PC-3 (cell line): ENCODE measurements around the gene CCDC169. TPM values are rescaled to one million over a fixed set of nuclear protein-coding genes. Genes with fewer than 3 reads are reported as not detected.

Experiments
- ATAC-seq: fragments of 200-7000 bp; cut with Tn5 transposase; 2 replicates; pipeline ENCODE4 v1.9.1; 2020; ENCODE audit warnings: mild to moderate bottlenecking, moderate library complexity
- BruUV-seq: library from RNA; stranded (reverse); fragments of 400-500 nt; replicated peaks from 2 replicates; lab custom pipeline; 2021; lab: Mats Ljungman, UMichigan
- CTCF ChIA-PET: fragments of 300-600 bp; sonication (Branson Sonifier 250); formaldehyde crosslinking; loops from one replicate; lab custom pipeline; 2022; ENCODE audit warnings: antibody characterized with exemption; lab: Charles Lee
- POLR2A ChIA-PET: fragments of 300-600 bp; sonication (Branson Sonifier 250); formaldehyde crosslinking; loops from one replicate; lab custom pipeline; 2022; ENCODE audit warnings: antibody characterized with exemption; ENCODE audit not compliant: unreplicated experiment; lab: Charles Lee
- DNase-seq: peaks from one replicate; pipeline ENCODE4 v3.0.0-alpha.2; 2015
- H2AFZ ChIP-seq: fragments of 300-600 bp; sonication (generic); 2 replicates; pipeline ENCODE4 v1.6.0; 2016; ENCODE audit warnings: antibody characterized with exemption, low read length
- H3F3A ChIP-seq: fragments of 300-600 bp; sonication (generic); one replicate; pipeline ENCODE4 v1.6.0; 2017; ENCODE audit warnings: antibody characterized with exemption, low read length, control low read depth, mild to moderate bottlenecking; ENCODE audit not compliant: unreplicated experiment
- H3K27ac ChIP-seq: fragments of 300-600 bp; sonication (generic); 2 replicates; pipeline ENCODE4 v1.5.1; 2016; ENCODE audit warnings: mild to moderate bottlenecking, low read length
- H3K27me3 ChIP-seq: fragments of 300-600 bp; sonication (generic); 2 replicates; pipeline ENCODE4 v1.6.1; 2016; ENCODE audit warnings: low read length, mixed read lengths
- H3K36me3 ChIP-seq: fragments of 300-600 bp; sonication (generic); 2 replicates; pipeline ENCODE4 v1.6.1; 2016; ENCODE audit warnings: low read depth, mixed run types, low read length, mixed read lengths
- H3K4me1 ChIP-seq: fragments of 300-600 bp; sonication (generic); 2 replicates; pipeline ENCODE4 v1.5.1; 2016; ENCODE audit warnings: low read length; ENCODE audit not compliant: insufficient read depth
- H3K4me2 ChIP-seq: fragments of 300-600 bp; sonication (generic); 2 replicates; pipeline ENCODE4 v1.6.0; 2016; ENCODE audit warnings: low read length
- H3K4me3 ChIP-seq: fragments of 300-600 bp; sonication (generic); 2 replicates; pipeline ENCODE4 v1.5.1; 2016; ENCODE audit warnings: mild to moderate bottlenecking, low read length, mixed read lengths
- H3K79me2 ChIP-seq: fragments of 300-600 bp; sonication (generic); 2 replicates; pipeline ENCODE4 v1.6.1; 2017; ENCODE audit warnings: low read length, mixed read lengths
- H3K9ac ChIP-seq: fragments of 300-600 bp; sonication (generic); 2 replicates; pipeline ENCODE4 v1.6.0; 2016; ENCODE audit warnings: mild to moderate bottlenecking, low read length
- H3K9me2 ChIP-seq: fragments of 300-600 bp; sonication (generic); replicated peaks from 2 replicates; pipeline ENCODE4 v1.6.1; 2016; ENCODE audit warnings: mixed run types, low read length, mixed read lengths
- H3K9me3 ChIP-seq: fragments of 300-600 bp; sonication (generic); 2 replicates; pipeline ENCODE4 v1.6.1; 2016; ENCODE audit warnings: low read length, mixed read lengths
- H4K20me1 ChIP-seq: fragments of 300-600 bp; sonication (generic); 2 replicates; pipeline ENCODE4 v1.6.1; 2016; ENCODE audit warnings: low read length, mixed read lengths
- CTCF ChIP-seq: fragments of 300-600 bp; sonication (generic); conservative IDR thresholded peaks from 2 replicates; pipeline ENCODE4 v1.5.1; 2017; ENCODE audit warnings: antibody characterized with exemption, low read depth, mild to moderate bottlenecking, low read length
- EZH2 ChIP-seq: fragments of 300-600 bp; sonication (generic); IDR thresholded peaks from one replicate; pipeline ENCODE4 v1.6.1; 2017; ENCODE audit warnings: antibody characterized with exemption, mild to moderate bottlenecking, low read length; ENCODE audit not compliant: unreplicated experiment
- EZH2phosphoT487 ChIP-seq: fragments of 300-600 bp; sonication (generic); IDR thresholded peaks from 2 replicates; pipeline ENCODE4 v1.6.1; 2018; ENCODE audit warnings: mild to moderate bottlenecking, antibody characterized with exemption, low read length, borderline replicate concordance
- intact Hi-C: fragments of 100-400 bp; cut with micrococcal nuclease; formaldehyde crosslinking; loops from 2 replicates; pipeline ENCODE4 v1.9.0; 2023
- total RNA-seq: library from RNA; depleted of rRNA; stranded (reverse); fragments of >200 nt; gene quantifications from 2 replicates; pipeline ENCODE4 v1.2.3, GENCODE V29; 2014

CCDC169 gene
- total RNA-seq, 1 experiment from 2014 or later = 0.69 TPM

GRCh38 chr13:36275190-36276002, 22.2 kb downstream of the CCDC169 start:
- BruUV-seq = no TSS peak
- Histone ChIP-seq H2AFZ (no peak overlapping the region), H3K79me2 (no peaks in the 10 kb centered on the region), H3K9ac (no peak overlapping the region), H3K4me3 (no peak overlapping the region), H3K27me3 (no peaks in the 10 kb centered on the region), H3K9me2 (no peaks in the 10 kb centered on the region), H3K9me3 (no peaks in the 10 kb centered on the region), H3F3A (no peaks in the 10 kb centered on the region), H3K36me3 (no peaks in the 10 kb centered on the region), H3K4me2 (no peak overlapping the region), H4K20me1 (no peaks in the 10 kb centered on the region), H3K4me1 (no peaks in the 10 kb centered on the region), H3K27ac (no peak overlapping the region)
- ChIA-PET POLR2A (no interaction called here), CTCF (interaction anchor here (0.5 to 1.5 kb wide), 4 partner anchors 77 to 298 kb away, joined by 4 to 10 read pairs (median 5); no protein-coding TSS in a partner anchor)
- DNase-seq (peak; percentile 65), ATAC-seq (no peak; the same call in 1 of the 2 replicates)
- intact Hi-C loops = loop anchor here (1.0 kb wide), 1 partner anchor 297 kb away; no protein-coding TSS in a partner anchor
- peak; percentile 64 for TF ChIP-seq CTCF
- TF ChIP-seq EZH2 = no peak

- ATAC-seq = no peak
- Histone ChIP-seq H3F3A (no peaks in the 10 kb centered on the region), H3K4me2 (no peak overlapping the region), H3K9me2 (no peaks in the 10 kb centered on the region), H4K20me1 (no peaks in the 10 kb centered on the region), H3K36me3 (no peaks in the 10 kb centered on the region), H3K79me2 (no peaks in the 10 kb centered on the region), H3K4me3 (no peak overlapping the region), H2AFZ (no peak overlapping the region), H3K4me1 (no peaks in the 10 kb centered on the region), H3K27me3 (no peaks in the 10 kb centered on the region), H3K27ac (no peak overlapping the region), H3K9me3 (no peaks in the 10 kb centered on the region), H3K9ac (no peak overlapping the region)
- BruUV-seq = no TSS peak
- TF ChIP-seq CTCF (no peak), EZH2phosphoT487 (no peak), EZH2 (no peak)
- intact Hi-C loops = no loop called here
- CTCF ChIA-PET = no interaction called here
- POLR2A ChIA-PET = no interaction called here
- DNase-seq = no peak
Observed at GRCh38 chr13:36273431-36273830, 24.2 kb downstream of the CCDC169 start.

- intact Hi-C loops = no loop called here
- Histone ChIP-seq H3K4me1 (no peaks in the 10 kb centered on the region), H3K9me3 (no peaks in the 10 kb centered on the region), H3F3A (no peaks in the 10 kb centered on the region), H3K79me2 (no peaks in the 10 kb centered on the region), H3K9ac (no peak overlapping the region), H3K9me2 (no peaks in the 10 kb centered on the region), H3K36me3 (no peaks in the 10 kb centered on the region), H3K27me3 (no peaks in the 10 kb centered on the region), H3K27ac (no peak overlapping the region), H3K4me2 (no peak overlapping the region), H4K20me1 (no peaks in the 10 kb centered on the region), H2AFZ (no peak overlapping the region), H3K4me3 (no peak overlapping the region)
- ChIA-PET CTCF (no interaction called here), POLR2A (no interaction called here)
- TF ChIP-seq CTCF (no peak), EZH2 (no peak), EZH2phosphoT487 (no peak)
- DNase-seq (no peak), ATAC-seq (no peak)
- no TSS peak for BruUV-seq
Observed at GRCh38 chr13:36261976-36262375, 35.6 kb downstream of the CCDC169 start.
